Glutamatergic neuron (in vitro differentiated cells): ENCODE results near the gene PKD2. TPM values are rescaled to one million over a fixed set of nuclear protein-coding genes. Genes with fewer than 3 reads are reported as not detected.

ENCODE experiments used
- DNase-seq: peaks from one replicate; pipeline ENCODE4 v3.0.0; 2022
- H3K27ac Mint-ChIP-seq: one replicate; pipeline ENCODE4 v1.8.0; 2020; ENCODE audit warnings: mild to moderate bottlenecking, mixed read lengths, inconsistent platforms; ENCODE audit not compliant: unreplicated experiment
- H3K27me3 Mint-ChIP-seq: one replicate; pipeline ENCODE4 v1.8.0; 2020; ENCODE audit warnings: mild to moderate bottlenecking, moderate library complexity, mixed read lengths, inconsistent platforms; ENCODE audit not compliant: unreplicated experiment
- H3K36me3 Mint-ChIP-seq: one replicate; pipeline ENCODE4 v1.8.0; 2020; ENCODE audit warnings: mild to moderate bottlenecking, mixed read lengths, inconsistent platforms; ENCODE audit not compliant: unreplicated experiment
- H3K4me1 Mint-ChIP-seq: one replicate; pipeline ENCODE4 v1.8.0; 2020; ENCODE audit warnings: mild to moderate bottlenecking, low read depth, mixed read lengths, inconsistent platforms; ENCODE audit not compliant: unreplicated experiment
- H3K4me3 Mint-ChIP-seq: one replicate; pipeline ENCODE4 v1.8.0; 2020; ENCODE audit warnings: mild to moderate bottlenecking, mixed read lengths, inconsistent platforms; ENCODE audit not compliant: unreplicated experiment
- H3K9me3 Mint-ChIP-seq: one replicate; pipeline ENCODE4 v1.8.0; 2020; ENCODE audit warnings: mild to moderate bottlenecking, moderate library complexity, mixed read lengths, inconsistent platforms; ENCODE audit not compliant: unreplicated experiment
- total RNA-seq: library from RNA; stranded (reverse); fragmentation: NEBNext Ultra II Directional; extraction: Animal tissue kit (Norgen Biotek cat#: 25700); gene quantifications from one replicate; pipeline ENCODE4 v1.2.1, GENCODE V29; 2021; ENCODE audit not compliant: unreplicated experiment
- TF ChIP-seq, protein P1 (sequence below): fragments of 200-600 bp; sonication (generic); IDR thresholded peaks from one replicate; pipeline ENCODE4 v1.5.0; 2021; ENCODE audit not compliant: partially characterized antibody, unreplicated experiment

Gene PKD2
- total RNA-seq, 1 donor from 2014 or later, result 20.7 TPM

GRCh38 chr4:88090898-88091297, 83.5 kb downstream of the PKD2 start:
- DNase-seq, result no peak
- no peaks in the 10 kb centered on the region for H3K9me3 Mint-ChIP-seq
- H3K27me3 Mint-ChIP-seq, result no peaks in the 10 kb centered on the region
- no peak overlapping the region for H3K4me3 Mint-ChIP-seq
- TF ChIP-seq, protein P1, sequence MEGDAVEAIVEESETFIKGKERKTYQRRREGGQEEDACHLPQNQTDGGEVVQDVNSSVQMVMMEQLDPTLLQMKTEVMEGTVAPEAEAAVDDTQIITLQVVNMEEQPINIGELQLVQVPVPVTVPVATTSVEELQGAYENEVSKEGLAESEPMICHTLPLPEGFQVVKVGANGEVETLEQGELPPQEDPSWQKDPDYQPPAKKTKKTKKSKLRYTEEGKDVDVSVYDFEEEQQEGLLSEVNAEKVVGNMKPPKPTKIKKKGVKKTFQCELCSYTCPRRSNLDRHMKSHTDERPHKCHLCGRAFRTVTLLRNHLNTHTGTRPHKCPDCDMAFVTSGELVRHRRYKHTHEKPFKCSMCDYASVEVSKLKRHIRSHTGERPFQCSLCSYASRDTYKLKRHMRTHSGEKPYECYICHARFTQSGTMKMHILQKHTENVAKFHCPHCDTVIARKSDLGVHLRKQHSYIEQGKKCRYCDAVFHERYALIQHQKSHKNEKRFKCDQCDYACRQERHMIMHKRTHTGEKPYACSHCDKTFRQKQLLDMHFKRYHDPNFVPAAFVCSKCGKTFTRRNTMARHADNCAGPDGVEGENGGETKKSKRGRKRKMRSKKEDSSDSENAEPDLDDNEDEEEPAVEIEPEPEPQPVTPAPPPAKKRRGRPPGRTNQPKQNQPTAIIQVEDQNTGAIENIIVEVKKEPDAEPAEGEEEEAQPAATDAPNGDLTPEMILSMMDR, result no peak
- no peaks in the 10 kb centered on the region for H3K36me3 Mint-ChIP-seq
- H3K4me1 Mint-ChIP-seq, result no peaks in the 10 kb centered on the region
- no peak overlapping the region for H3K27ac Mint-ChIP-seq

DNA sequence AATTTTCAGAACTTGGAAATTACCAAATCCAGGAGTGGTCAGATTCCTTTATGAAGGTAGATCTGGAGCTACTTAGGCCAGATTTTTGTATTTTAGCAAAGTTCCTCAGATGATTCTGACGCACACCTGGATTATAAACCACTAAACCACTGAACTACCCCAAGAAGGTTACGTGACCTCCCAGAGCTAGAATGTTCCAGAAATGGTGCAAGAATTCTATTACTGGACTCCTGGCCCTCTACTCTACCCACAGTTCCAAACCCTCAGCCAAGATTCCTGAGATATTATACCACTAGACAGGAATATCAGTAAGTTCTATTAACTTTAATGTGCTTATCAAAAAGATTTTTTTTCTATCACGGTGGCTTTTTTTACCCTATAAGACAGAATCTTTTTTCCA, 83.9 kb downstream of the PKD2 start:
- TF ChIP-seq, protein P1, result no peak
- H3K9me3 Mint-ChIP-seq, result no peaks in the 10 kb centered on the region
- H3K4me3 Mint-ChIP-seq, result no peak overlapping the region
- H3K27ac Mint-ChIP-seq, result no peak overlapping the region
- H3K36me3 Mint-ChIP-seq, result no peaks in the 10 kb centered on the region
- no peaks in the 10 kb centered on the region for H3K27me3 Mint-ChIP-seq
- no peak for DNase-seq
- no peaks in the 10 kb centered on the region for H3K4me1 Mint-ChIP-seq

DNA sequence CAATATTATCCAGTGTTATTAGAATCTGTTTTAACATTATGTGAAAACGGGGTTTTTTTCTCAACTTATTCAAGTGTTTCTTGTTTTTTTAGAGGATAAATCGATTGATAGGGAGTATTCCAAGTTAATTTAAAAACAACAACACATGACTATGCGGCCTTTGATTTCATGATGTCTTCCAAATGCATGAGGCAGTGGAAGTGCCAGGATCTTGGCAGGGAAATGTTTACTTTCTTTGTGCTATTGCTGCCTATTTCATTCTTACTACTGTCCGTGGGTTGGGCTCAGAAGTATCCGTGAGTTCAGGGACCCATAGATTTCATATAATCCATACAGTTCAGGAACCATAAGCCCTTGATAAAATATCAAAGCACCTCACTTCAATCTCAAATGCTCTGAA, 86.4 kb downstream of the PKD2 start:
- H3K4me1 Mint-ChIP-seq, result no peaks in the 10 kb centered on the region
- H3K9me3 Mint-ChIP-seq, result no peaks in the 10 kb centered on the region
- H3K36me3 Mint-ChIP-seq, result no peaks in the 10 kb centered on the region
- DNase-seq, result no peak
- no peak overlapping the region for H3K27ac Mint-ChIP-seq
- TF ChIP-seq, protein P1, result no peak
- no peaks in the 10 kb centered on the region for H3K27me3 Mint-ChIP-seq
- H3K4me3 Mint-ChIP-seq, result no peak overlapping the region

DNA sequence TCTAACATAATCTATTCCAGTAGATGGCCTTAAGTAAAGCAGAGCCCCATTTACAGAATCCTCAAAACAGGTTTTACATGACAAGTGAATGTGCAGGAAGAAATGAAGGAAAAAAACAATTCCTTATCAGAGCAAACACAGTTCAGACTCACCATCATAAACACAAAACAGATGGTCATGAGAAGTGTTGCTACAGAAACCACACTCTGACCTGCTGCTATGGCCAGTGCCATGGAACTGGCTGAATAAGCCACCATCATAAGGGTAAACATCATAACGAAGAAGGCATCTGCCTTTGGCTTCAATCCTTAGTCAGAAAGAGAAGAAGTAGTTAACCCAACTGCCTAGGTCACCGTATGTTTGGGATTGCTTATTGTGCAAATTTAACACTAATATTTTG, 89.9 kb downstream of the PKD2 start:
- TF ChIP-seq, protein P1, result no peak
- no peak for DNase-seq
- Mint-ChIP-seq H3K4me3 (no peak overlapping the region), H3K9me3 (no peaks in the 10 kb centered on the region), H3K27ac (no peak overlapping the region), H3K4me1 (no peaks in the 10 kb centered on the region), H3K27me3 (no peaks in the 10 kb centered on the region), H3K36me3 (no peaks in the 10 kb centered on the region)

DNA sequence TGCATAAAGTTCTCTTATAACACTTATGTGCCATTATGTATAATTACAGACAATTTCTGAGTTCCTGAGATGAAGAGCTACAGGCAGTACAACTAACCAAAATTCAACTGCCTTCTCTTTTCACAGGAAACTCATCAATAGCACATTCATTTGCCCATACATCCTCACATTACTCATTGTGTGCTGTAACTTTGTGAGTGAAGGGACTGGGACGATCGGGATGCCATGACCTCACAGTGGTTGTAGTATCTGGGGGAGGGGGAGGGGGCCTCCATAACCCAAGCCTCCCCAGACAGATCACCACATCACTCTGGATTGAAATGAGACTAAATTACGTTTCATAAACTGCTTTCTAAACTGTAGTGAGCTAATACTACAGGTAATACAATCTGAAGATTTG, 90.3 kb downstream of the PKD2 start:
- H3K27ac Mint-ChIP-seq, result no peak overlapping the region
- H3K4me1 Mint-ChIP-seq, result no peaks in the 10 kb centered on the region
- no peaks in the 10 kb centered on the region for H3K9me3 Mint-ChIP-seq
- H3K4me3 Mint-ChIP-seq, result no peak overlapping the region
- no peaks in the 10 kb centered on the region for H3K36me3 Mint-ChIP-seq
- TF ChIP-seq, protein P1, result no peak
- no peak for DNase-seq
- H3K27me3 Mint-ChIP-seq, result no peaks in the 10 kb centered on the region
